Transverse colon (tissue), 4 donors: ENCODE measurements around the gene GPR143.

ENCODE experiments used
- POLR2A ChIP-seq: fragments of 450-650 bp; IDR thresholded peaks from one replicate; pipeline ENCODE4 v1.6.1; 2016; ENCODE audit warnings: antibody characterized with exemption, mild to moderate bottlenecking, moderate library complexity
- POLR2AphosphoS5 ChIP-seq, 3 donors: sonication (generic); formaldehyde crosslinking; IDR thresholded peaks; one replicate each; pipeline ENCODE4 v1.6.1; 2016; ENCODE audit warnings: antibody characterized with exemption in 3 of 3
- TF ChIP-seq, protein P1 (sequence below), 5 experiments: fragments of 200-600 bp in 3 of 5; fragments of 450-650 bp in 2 of 5; sonication (generic) in 3 of 5; IDR thresholded peaks; 1 replicate in 2 of 5; 2 replicates in 3 of 5; pipeline ENCODE4 v1.5.1; 2016 to 2017; ENCODE audit warnings: antibody characterized with exemption in 5 of 5, inconsistent platforms in 3 of 5, mild to moderate bottlenecking in 2 of 5, moderate library complexity in 1 of 5

DNA sequence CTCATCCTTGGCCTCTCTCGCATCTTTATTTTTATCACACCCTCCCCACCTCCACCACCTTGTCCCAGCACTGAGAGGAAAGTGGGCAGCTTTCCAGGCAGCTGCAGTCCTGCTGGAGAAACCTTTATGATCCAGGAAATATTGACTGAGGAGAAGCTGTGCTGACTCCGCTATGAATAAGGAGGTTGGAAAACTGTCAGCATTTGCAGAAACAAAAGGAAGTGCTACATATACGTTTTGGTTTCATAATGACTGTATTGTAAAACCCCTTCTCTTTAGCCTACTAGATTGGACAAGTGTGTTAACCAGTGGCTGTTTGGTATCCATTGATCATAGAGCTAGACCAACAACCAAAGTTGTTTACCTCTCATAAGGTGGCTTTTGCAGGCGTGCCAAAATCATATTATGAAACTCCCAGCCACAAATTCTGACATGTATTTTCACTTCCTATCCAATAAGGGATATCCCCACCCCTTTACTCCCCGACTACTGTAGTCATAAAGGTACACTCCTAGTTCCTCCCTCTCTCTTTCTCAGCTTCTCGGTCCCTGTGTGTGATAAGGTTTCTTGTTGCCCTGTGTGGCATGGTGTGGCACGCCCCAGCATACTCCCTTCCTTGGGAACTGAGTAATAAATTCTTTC, 88.4 kb downstream of the GPR143 start:
- TF ChIP-seq, protein P1, sequence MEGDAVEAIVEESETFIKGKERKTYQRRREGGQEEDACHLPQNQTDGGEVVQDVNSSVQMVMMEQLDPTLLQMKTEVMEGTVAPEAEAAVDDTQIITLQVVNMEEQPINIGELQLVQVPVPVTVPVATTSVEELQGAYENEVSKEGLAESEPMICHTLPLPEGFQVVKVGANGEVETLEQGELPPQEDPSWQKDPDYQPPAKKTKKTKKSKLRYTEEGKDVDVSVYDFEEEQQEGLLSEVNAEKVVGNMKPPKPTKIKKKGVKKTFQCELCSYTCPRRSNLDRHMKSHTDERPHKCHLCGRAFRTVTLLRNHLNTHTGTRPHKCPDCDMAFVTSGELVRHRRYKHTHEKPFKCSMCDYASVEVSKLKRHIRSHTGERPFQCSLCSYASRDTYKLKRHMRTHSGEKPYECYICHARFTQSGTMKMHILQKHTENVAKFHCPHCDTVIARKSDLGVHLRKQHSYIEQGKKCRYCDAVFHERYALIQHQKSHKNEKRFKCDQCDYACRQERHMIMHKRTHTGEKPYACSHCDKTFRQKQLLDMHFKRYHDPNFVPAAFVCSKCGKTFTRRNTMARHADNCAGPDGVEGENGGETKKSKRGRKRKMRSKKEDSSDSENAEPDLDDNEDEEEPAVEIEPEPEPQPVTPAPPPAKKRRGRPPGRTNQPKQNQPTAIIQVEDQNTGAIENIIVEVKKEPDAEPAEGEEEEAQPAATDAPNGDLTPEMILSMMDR (IDR thresholded peaks at IDR 0.05), result no peak
- TF ChIP-seq POLR2AphosphoS5 (IDR thresholded peaks at IDR 0.05) (no peak), POLR2A (no peak)
